ENCODE measurements around the gene PXDC1.
"Not testable (repeated sequence)": the region's sequence is repeated elsewhere in the genome, so short reads cannot be mapped to it uniquely, and the experiment has no call there.

The PXDC1 gene

DNA sequence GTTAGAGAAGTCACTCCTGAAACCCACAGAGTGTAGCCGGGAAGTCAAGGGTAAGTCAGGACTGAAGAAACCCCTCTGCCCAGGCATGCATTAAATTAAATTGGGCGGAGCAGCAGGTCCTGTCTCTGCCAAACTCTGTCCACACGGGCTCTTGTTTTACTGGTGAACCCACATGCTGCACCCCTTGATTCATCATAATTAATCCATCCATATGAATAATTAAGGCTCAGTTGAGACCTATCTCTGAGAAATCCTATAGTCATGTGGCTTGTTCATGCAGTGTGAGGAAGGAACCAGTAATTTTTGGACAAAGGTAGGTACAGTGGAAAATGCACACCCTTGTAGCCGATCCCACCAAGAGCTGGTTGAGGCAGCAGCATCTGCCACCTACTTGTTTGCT lies 43.0 kb downstream of the PXDC1 start:
- no peak for DNase-seq (ENCODE audit: low read depth)

GRCh38 chr6:3707751-3708412 lies 43.6 kb downstream of the PXDC1 start:
- DNase-seq (ENCODE audit: low read depth) = no peak

- no peak for DNase-seq (ENCODE audit: low read depth)
Measured at GRCh38 chr6:3707024-3707423, 44.5 kb downstream of the PXDC1 start.

- no peak for DNase-seq (ENCODE audit: low read depth)
Measured at GRCh38 chr6:3706547-3706946, 45.0 kb downstream of the PXDC1 start.

DNA sequence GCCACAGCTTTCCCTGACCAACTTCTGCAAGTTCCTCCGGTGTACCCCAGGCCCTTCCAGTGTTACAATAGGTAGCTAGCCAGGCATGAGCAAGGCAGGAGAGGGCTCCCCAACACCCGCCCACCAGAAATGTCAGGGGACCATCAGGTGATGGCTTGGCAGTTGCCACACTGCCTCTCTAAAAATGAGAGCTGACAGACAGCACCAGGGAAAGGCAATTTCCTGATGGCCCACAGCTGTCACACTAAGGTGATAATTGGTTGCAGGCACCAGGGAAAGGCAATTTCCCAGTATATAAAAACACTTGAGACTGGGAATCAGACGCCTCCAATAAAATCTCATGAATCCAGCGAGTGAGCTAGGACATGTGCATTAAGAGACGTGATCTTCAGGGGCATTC lies 49.9 kb downstream of the PXDC1 start:
- no peak for DNase-seq (ENCODE audit: low read depth)

GRCh38 chr6:3699231-3699630 lies 52.3 kb downstream of the PXDC1 start:
- no peak for DNase-seq (ENCODE audit: low read depth)

- no peak for DNase-seq (ENCODE audit: low read depth)
Measured at GRCh38 chr6:3698021-3698420, 53.5 kb downstream of the PXDC1 start.

GRCh38 chr6:3697609-3698008 lies 53.9 kb downstream of the PXDC1 start:
- DNase-seq (ENCODE audit: low read depth) = peak; percentile 72

GRCh38 chr6:3696525-3697088 lies 54.9 kb downstream of the PXDC1 start:
- no peak for DNase-seq (ENCODE audit: low read depth)

- DNase-seq (ENCODE audit: low read depth) = no peak
Measured at GRCh38 chr6:3695065-3695817, 56.3 kb downstream of the PXDC1 start.

GRCh38 chr6:3693831-3694230 lies 57.7 kb downstream of the PXDC1 start:
- DNase-seq (ENCODE audit: low read depth) = no peak

DNA sequence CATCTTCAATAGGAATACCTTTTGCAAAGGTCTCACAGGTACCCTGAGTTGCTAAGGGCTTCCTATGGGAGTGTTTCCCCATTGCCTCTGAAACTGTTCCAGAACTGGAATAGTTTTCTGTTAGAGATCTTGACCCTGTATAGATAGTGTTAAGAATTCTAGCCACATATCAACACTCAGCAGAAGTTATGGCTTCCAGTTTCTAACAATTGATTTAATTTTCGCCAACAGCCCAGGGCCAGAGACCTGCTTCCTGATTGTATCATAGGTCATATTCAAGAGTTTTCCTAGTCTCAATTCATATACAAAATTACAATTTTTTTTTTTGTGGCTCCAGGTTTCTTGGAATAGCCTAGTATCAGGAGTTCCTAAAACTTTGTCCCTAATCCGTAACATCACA lies 61.0 kb downstream of the PXDC1 start:
- DNase-seq (ENCODE audit: low read depth) = no peak

- no peak for DNase-seq (ENCODE audit: low read depth)
Measured at GRCh38 chr6:3687847-3688246, 63.7 kb downstream of the PXDC1 start.

DNA sequence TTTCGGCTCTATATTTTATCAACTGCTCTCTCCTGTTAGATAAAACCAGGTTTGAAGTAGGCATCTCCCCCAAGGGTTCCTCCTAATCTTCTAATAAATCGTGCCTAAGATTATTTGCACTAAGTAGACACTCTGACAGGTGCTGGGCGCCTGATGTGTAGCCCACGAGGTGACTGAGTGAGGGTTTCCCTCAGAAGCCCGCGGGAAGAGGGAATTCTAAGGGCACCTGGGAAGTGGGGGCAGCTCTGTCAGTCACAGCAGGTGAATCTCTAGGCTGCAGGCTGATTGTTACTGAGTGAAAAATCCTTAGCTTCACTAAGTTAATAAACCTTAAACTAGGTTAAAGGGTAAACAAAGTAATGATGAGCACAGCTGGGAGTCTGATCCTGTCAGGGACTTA lies 68.2 kb downstream of the PXDC1 start:
- no peak for DNase-seq (ENCODE audit: low read depth)

- DNase-seq (ENCODE audit: low read depth) = no peak
Measured at GRCh38 chr6:3678946-3679345, 72.6 kb downstream of the PXDC1 start.

- not testable (repeated sequence) for DNase-seq (ENCODE audit: low read depth)
Measured at GRCh38 chr6:3677751-3678150, 73.8 kb downstream of the PXDC1 start.

DNA sequence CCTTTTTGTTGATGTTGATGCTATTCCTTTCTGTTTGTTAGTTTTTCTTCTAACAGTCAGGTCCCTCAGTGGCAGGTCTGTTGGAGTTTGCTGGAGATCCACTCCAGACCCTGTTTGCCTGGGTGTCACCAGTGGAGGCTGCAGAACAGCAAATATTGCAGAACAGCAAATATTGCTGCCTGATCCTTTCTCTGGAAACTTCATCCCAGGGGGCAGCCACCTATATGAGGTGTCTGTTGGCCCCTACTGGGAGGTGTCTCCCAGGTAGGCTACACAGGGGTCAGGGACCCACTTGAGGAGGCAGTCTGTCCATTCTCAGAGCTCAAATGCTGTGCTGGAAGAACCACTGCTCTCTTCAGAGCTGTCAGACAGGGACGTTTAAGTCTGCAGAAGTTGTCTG lies 74.2 kb downstream of the PXDC1 start:
- not testable (repeated sequence) for DNase-seq (ENCODE audit: low read depth)

All from HS-5 (cell line).